ENCODE results near the gene MGA.

- TF ChIP-seq POLR2A (IDR thresholded peaks at IDR 0.05) (no peak), CTCF (IDR thresholded peaks at IDR 0.05) (no peak), EP300 (IDR thresholded peaks at IDR 0.05) (no peak)
Measured at GRCh38 chr15:41799488-41799805, 139.2 kb downstream of the MGA start.

All from tibial nerve (tissue), 4 donors.